ENCODE results near the gene APOBEC2. TPM values are rescaled to one million over a fixed set of nuclear protein-coding genes. Genes with fewer than 3 reads are reported as not detected.

Gene APOBEC2
- total RNA-seq, 1 experiment from 2014 or later, result not detected

DNA sequence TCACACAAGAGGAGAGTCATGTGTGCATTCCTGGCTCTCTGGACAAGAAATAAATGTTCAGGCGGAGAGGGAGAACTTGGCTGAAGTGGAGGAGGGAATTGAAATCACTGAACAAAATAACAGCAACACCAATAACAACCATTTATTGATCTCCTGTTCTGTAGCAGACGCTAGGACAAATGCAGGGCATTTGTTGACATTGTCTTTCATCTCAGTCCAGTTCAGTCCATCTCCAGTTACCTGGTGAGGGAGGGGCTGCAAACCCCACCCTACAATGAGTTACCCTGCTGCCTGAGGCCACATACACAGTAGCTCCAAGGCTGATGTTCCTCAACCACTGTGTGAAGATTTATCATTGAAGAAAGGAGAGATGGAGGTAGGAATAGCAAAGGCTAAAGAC lies 41.3 kb upstream of the APOBEC2 start (continued):
- TF ChIP-seq, protein P1, sequence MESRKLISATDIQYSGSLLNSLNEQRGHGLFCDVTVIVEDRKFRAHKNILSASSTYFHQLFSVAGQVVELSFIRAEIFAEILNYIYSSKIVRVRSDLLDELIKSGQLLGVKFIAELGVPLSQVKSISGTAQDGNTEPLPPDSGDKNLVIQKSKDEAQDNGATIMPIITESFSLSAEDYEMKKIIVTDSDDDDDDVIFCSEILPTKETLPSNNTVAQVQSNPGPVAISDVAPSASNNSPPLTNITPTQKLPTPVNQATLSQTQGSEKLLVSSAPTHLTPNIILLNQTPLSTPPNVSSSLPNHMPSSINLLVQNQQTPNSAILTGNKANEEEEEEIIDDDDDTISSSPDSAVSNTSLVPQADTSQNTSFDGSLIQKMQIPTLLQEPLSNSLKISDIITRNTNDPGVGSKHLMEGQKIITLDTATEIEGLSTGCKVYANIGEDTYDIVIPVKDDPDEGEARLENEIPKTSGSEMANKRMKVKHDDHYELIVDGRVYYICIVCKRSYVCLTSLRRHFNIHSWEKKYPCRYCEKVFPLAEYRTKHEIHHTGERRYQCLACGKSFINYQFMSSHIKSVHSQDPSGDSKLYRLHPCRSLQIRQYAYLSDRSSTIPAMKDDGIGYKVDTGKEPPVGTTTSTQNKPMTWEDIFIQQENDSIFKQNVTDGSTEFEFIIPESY (IDR thresholded peaks at IDR 0.05; ENCODE audit: extremely low read depth, insufficient replicate concordance, low read length), result no peak

DNA sequence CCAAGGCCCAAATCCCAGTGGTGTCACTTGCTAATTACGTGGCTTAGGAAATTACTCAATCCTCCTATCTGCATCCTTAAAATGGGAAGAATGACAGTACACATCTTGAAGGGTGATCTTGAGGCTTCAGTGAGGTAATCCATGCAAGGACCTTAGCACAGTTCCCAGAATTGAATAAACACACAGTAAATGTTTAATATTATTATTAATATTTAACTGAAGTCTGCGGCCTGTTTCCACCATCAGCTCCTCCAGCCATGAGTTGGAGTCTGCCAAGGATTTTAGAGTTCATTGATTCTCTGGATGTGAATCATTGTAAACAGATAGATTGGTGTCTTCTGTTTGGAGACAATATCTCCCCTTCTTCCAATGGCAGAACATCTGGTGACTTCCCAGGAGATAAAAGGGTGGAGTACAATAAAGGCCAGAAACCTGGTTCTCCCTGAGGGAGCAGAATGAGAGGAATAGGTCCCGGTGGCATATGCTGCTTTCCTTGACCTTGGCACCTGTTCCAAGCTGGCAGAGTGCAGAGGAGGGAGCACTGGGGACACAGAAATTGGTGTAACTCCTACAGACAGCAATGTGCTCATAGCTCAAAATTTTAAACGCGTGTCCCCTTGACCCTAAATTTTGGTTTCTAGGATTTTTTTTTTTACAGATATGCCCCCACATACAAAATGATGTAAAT lies 39.4 kb upstream of the APOBEC2 start:
- BruUV-seq (replicated peaks), result no TSS peak
- DNase-seq (ENCODE audit: low read depth, low spot score) (no peak), ATAC-seq (no peak)
- Histone ChIP-seq H3K4me3 (replicated peaks in 1 of 2; ENCODE audit: low read depth in 1 of 2, low read length in 2 of 2) (no peak overlapping the region), H3K9me2 (ENCODE audit: insufficient read depth) (no peaks in the 10 kb centered on the region), H3K9ac (ENCODE audit: low read length) (no peak overlapping the region), H3K79me2 (ENCODE audit: insufficient read depth, low read length) (no peaks in the 10 kb centered on the region), H3K27ac (ENCODE audit: low read depth, low read length) (no peak overlapping the region), H3K4me1 (ENCODE audit: control insufficient read depth in 1 of 2, insufficient read depth in 2 of 2, low read length in 2 of 2) (no peaks in the 10 kb centered on the region), H3K36me3 (ENCODE audit: control insufficient read depth in 1 of 2, insufficient read depth in 2 of 2, low read length in 2 of 2) (no peaks in the 10 kb centered on the region), H3K27me3 (ENCODE audit: insufficient read depth, low read length) (no peaks in the 10 kb centered on the region), H4K20me1 (ENCODE audit: insufficient read depth) (no peaks in the 10 kb centered on the region), H2AFZ (ENCODE audit: low read depth, low read length, poor library complexity, severe bottlenecking) (no peak overlapping the region), H3K4me2 (ENCODE audit: low read length) (no peak overlapping the region), H3K9me3 (ENCODE audit: control insufficient read depth in 1 of 2, insufficient read depth in 1 of 2, low read depth in 1 of 2, low read length in 2 of 2) (no peaks in the 10 kb centered on the region)
- intact Hi-C loops (cut with micrococcal nuclease), result no loop called here
- CTCF ChIA-PET, result no interaction called here
- POLR2A ChIA-PET, result no interaction called here
- RAD21 ChIA-PET (ENCODE audit: low non-redundant PET in 1 of 2, low total read pairs in 2 of 2, uncharacterized antibody in 2 of 2, unreplicated experiment in 2 of 2), result no interaction called here
- no peak for TF ChIP-seq EZH2phosphoT487 (IDR thresholded peaks at IDR 0.05; ENCODE audit: borderline replicate concordance)
- TF ChIP-seq RAD21 (IDR thresholded peaks at IDR 0.05; ENCODE audit: low read depth), result no peak
- no peak for TF ChIP-seq POLR2AphosphoS5 (IDR thresholded peaks at IDR 0.05; ENCODE audit: low read depth, low read length)
- TF ChIP-seq, protein P2, sequence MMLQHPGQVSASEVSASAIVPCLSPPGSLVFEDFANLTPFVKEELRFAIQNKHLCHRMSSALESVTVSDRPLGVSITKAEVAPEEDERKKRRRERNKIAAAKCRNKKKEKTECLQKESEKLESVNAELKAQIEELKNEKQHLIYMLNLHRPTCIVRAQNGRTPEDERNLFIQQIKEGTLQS (IDR thresholded peaks at IDR 0.05), result no peak
- TF ChIP-seq JUND (IDR thresholded peaks at IDR 0.05), result no peak
